OCI-LY7 (cell line): Measurements from ENCODE around the gene NUDT21. TPM values are rescaled to one million over a fixed set of nuclear protein-coding genes. Genes with fewer than 3 reads are reported as not detected.
"Not testable (repeated sequence)": the region's sequence is repeated elsewhere in the genome, so short reads cannot be mapped to it uniquely, and the experiment has no call there.

ENCODE experiments used
- BruUV-seq: library from RNA; stranded (reverse); fragments of 400-500 nt; replicated peaks from 2 replicates; lab custom pipeline; 2021; lab: Mats Ljungman, UMichigan
- CTCF ChIA-PET: fragments of 300-600 bp; sonication (Branson Sonifier 250); formaldehyde crosslinking; loops from one replicate; lab custom pipeline; 2022; ENCODE audit warnings: antibody characterized with exemption; ENCODE audit not compliant: unreplicated experiment; lab: Charles Lee
- POLR2A ChIA-PET: fragments of 300-600 bp; sonication (Branson Sonifier 250); formaldehyde crosslinking; loops from one replicate; lab custom pipeline; 2022; ENCODE audit warnings: antibody characterized with exemption; lab: Charles Lee
- DNase-seq: peaks from one replicate; pipeline ENCODE4 v3.0.0-alpha.2; 2015; ENCODE audit warnings: low spot score
- H2AFZ ChIP-seq: fragments of 200-600 bp; sonication (generic), shearing (Covaris generic); 2 replicates; pipeline ENCODE4 v1.6.1; 2014; ENCODE audit warnings: mild to moderate bottlenecking, antibody characterized with exemption, low read length, moderate library complexity
- H3K27ac ChIP-seq: fragments of 200-600 bp; sonication (generic); 2 replicates; pipeline ENCODE4 v1.5.1; 2014; ENCODE audit warnings: mixed run types, low read depth, mild to moderate bottlenecking, moderate library complexity, low read length, inconsistent platforms; ENCODE audit not compliant: poor library complexity, severe bottlenecking
- H3K36me3 ChIP-seq: fragments of 200-600 bp; sonication (generic); 2 replicates; pipeline ENCODE4 v1.6.1; 2014; ENCODE audit warnings: mild to moderate bottlenecking, antibody characterized with exemption, low read length, moderate library complexity, mixed read lengths; ENCODE audit not compliant: insufficient read depth
- H3K4me1 ChIP-seq: fragments of 200-600 bp; sonication (generic); 2 replicates; pipeline ENCODE4 v1.5.1; 2014; ENCODE audit warnings: mild to moderate bottlenecking, low read length; ENCODE audit not compliant: insufficient read depth, poor library complexity, severe bottlenecking
- H3K4me2 ChIP-seq: fragments of 200-600 bp; sonication (generic); 2 replicates; pipeline ENCODE4 v1.6.1; 2014; ENCODE audit warnings: mild to moderate bottlenecking, low read length
- H3K4me3 ChIP-seq: fragments of 200-600 bp; sonication (generic); 2 replicates; pipeline ENCODE4 v1.5.1; 2014; ENCODE audit warnings: mild to moderate bottlenecking, low read depth, low read length; ENCODE audit not compliant: poor library complexity, severe bottlenecking
- H3K79me2 ChIP-seq: fragments of 200-600 bp; sonication (generic); 2 replicates; pipeline ENCODE4 v1.6.1; 2016; ENCODE audit warnings: low read depth, mild to moderate bottlenecking, low read length, moderate library complexity, mixed read lengths; ENCODE audit not compliant: insufficient read depth
- H3K9me2 ChIP-seq: fragments of 200-600 bp; sonication (generic); 2 replicates; pipeline ENCODE4 v1.6.1; 2016; ENCODE audit warnings: mild to moderate bottlenecking, low read length, mixed read lengths; ENCODE audit not compliant: insufficient read depth
- H3K9me3 ChIP-seq: fragments of 200-600 bp; sonication (generic); 2 replicates; pipeline ENCODE4 v1.6.1; 2014; ENCODE audit warnings: mild to moderate bottlenecking, mixed run types, low read length, mixed read lengths
- H4K20me1 ChIP-seq: fragments of 200-600 bp; sonication (generic); 2 replicates; pipeline ENCODE4 v1.6.1; 2014; ENCODE audit warnings: mild to moderate bottlenecking, antibody characterized with exemption, low read length, moderate library complexity, mixed read lengths; ENCODE audit not compliant: insufficient read depth
- EZH2phosphoT487 ChIP-seq: fragments of 200-600 bp; sonication (generic); IDR thresholded peaks from 2 replicates; pipeline ENCODE4 v1.6.1; 2018; ENCODE audit warnings: low read depth, borderline replicate concordance, mild to moderate bottlenecking, mixed run types, antibody characterized with exemption, low read length, moderate library complexity, mixed read lengths
- intact Hi-C: fragments of 100-400 bp; cut with micrococcal nuclease; formaldehyde crosslinking; loops from one replicate; pipeline ENCODE4 v1.10.0; 2022; ENCODE audit not compliant: unreplicated experiment
- total RNA-seq, 2 experiments: library from RNA; depleted of rRNA in 1 of 2; stranded (reverse); fragments of >200 nt in 1 of 2; shearing (Covaris generic) in 1 of 2; gene quantifications; 2 replicates each; pipeline ENCODE4 v1.2.3, GENCODE V29; 2014 to 2022
- TF ChIP-seq, protein P1 (sequence below): fragments of 200-600 bp; sonication (generic); conservative IDR thresholded peaks from 2 replicates; pipeline ENCODE4 v1.5.1; 2014; ENCODE audit warnings: mild to moderate bottlenecking, antibody characterized with exemption, low read length, moderate library complexity, mixed read lengths

Gene NUDT21
- total RNA-seq, 2 experiments from 2014 or later = 229 to 273 TPM

DNA sequence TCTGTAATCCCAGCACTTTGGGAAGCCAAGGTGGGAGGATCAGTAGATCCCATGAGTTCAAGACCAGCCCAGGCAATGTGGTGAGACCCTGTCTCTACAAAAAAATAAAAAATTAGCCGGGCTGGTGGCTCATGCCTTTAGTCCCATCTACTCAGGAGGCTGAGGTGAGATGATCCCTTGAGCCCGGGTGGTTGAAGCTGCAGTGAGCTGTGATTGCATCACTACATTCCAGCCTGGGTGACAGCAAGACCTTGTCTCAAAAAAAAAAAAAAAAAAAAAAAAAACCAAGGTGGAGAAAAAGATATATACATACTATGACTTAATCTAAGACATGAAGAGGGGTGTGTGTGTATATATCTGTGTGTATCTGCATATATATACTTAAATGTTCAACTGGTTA lies 42.0 kb upstream of the NUDT21 start:
- no TSS peak for BruUV-seq
- no peak for TF ChIP-seq EZH2phosphoT487
- TF ChIP-seq, protein P1, sequence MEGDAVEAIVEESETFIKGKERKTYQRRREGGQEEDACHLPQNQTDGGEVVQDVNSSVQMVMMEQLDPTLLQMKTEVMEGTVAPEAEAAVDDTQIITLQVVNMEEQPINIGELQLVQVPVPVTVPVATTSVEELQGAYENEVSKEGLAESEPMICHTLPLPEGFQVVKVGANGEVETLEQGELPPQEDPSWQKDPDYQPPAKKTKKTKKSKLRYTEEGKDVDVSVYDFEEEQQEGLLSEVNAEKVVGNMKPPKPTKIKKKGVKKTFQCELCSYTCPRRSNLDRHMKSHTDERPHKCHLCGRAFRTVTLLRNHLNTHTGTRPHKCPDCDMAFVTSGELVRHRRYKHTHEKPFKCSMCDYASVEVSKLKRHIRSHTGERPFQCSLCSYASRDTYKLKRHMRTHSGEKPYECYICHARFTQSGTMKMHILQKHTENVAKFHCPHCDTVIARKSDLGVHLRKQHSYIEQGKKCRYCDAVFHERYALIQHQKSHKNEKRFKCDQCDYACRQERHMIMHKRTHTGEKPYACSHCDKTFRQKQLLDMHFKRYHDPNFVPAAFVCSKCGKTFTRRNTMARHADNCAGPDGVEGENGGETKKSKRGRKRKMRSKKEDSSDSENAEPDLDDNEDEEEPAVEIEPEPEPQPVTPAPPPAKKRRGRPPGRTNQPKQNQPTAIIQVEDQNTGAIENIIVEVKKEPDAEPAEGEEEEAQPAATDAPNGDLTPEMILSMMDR = no peak

DNA sequence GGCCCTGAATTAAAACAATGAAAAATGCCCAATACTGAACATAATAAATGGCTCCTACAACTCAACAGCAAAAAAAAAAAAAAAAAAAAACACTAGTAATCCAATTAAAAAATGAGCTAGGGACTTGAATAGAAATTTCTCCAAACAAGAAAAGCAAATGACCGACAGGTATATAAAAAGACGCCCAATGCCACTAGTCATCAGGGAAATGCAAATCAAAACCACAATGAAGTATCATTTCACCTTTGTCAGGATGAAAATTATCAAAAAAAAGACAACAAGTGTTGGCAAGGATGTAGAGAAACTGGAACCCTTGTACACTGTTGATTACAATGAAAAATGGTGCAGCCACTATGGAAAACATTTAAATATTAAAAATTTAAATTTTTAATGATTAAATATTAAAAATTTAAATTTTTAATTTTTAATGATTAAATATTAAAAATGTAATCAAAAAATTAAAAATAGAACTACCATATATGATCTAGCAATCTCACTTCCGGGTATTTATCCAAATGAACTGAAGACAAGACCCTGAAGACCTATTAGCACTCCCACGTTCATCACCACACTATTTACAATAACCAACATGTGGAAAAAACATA lies 40.6 kb upstream of the NUDT21 start:
- Histone ChIP-seq H3K9me3 (no peaks in the 10 kb centered on the region), H3K4me2 (peak overlapping the region; percentile 49), H3K79me2 (no peaks in the 10 kb centered on the region), H3K27ac (no peak overlapping the region), H3K9me2 (no peaks in the 10 kb centered on the region), H3K4me3 (no peak overlapping the region), H3K4me1 (peaks cover 13% of the 10 kb centered on the region), H3K36me3 (no peaks in the 10 kb centered on the region; the same call in 1 of the 2 replicates), H4K20me1 (no peaks in the 10 kb centered on the region), H2AFZ (0 out of 2 replicates have a peak overlapping the region, but pooled peaks have one; percentile 11)
- DNase-seq = peak; percentile 18
- POLR2A ChIA-PET = interaction anchor here (0.6 to 0.8 kb wide), 5 partner anchors 15 to 365 kb away, joined by 3 to 4 read pairs (median 3); no protein-coding TSS in a partner anchor
- intact Hi-C loops = no loop called here
- CTCF ChIA-PET = no interaction called here
- BruUV-seq = no TSS peak
- TF ChIP-seq, protein P1 = no peak
- TF ChIP-seq EZH2phosphoT487 = no peak

More for the DNA sequence above, 42.0 kb upstream of the NUDT21 start:
- H3K79me2 ChIP-seq = no peaks in the 10 kb centered on the region
- peaks cover 13% of the 10 kb centered on the region for H3K4me1 ChIP-seq
- H3K4me3 ChIP-seq = no peak overlapping the region
- no peak overlapping the region for H3K4me2 ChIP-seq
- DNase-seq = no peak
- H2AFZ ChIP-seq = no peak overlapping the region
- H3K27ac ChIP-seq = no peak overlapping the region
- no peaks in the 10 kb centered on the region for H3K9me2 ChIP-seq
- intact Hi-C loops = no loop called here
- H4K20me1 ChIP-seq = no peaks in the 10 kb centered on the region
- H3K9me3 ChIP-seq = no peaks in the 10 kb centered on the region
- ChIA-PET CTCF (no interaction called here), POLR2A (interaction anchor here (0.6 kb wide), 1 partner anchor 240 kb away, joined by 3 read pairs; no protein-coding TSS in a partner anchor)
- no peaks in the 10 kb centered on the region; the same call in 1 of the 2 replicates for H3K36me3 ChIP-seq

DNA sequence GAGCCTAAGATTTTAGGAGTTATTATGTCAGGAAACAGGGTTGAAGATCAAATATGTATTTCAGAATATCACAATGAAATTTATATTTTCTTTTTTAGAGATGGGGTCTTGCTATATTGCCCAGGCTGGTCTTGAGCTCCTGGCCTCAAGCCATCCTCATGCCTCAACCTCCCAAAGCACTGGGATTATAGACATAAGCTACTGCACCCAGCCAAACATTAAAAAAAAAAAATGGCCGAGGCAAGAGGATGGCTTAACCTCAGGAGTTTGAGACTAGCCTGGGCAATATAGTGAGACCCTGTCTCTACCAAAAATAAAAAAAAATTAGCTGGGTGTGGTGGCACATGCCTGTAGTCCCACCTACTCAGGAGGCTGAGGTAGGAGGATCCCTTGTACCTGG lies 37.7 kb upstream of the NUDT21 start:
- H3K4me2 ChIP-seq, H3K9me3 ChIP-seq, BruUV-seq, POLR2A ChIA-PET, H3K9me2 ChIP-seq, H4K20me1 ChIP-seq, DNase-seq, H3K4me3 ChIP-seq, H3K27ac ChIP-seq, H3K36me3 ChIP-seq, H3K79me2 ChIP-seq, CTCF ChIA-PET, H2AFZ ChIP-seq, intact Hi-C loops: not testable (repeated sequence)
- peaks cover 13% of the 10 kb centered on the region for H3K4me1 ChIP-seq
